ENCODE data around the gene USP13. TPM values are rescaled to one million over a fixed set of nuclear protein-coding genes. Genes with fewer than 3 reads are reported as not detected.

Gene USP13
- total and polyA plus RNA-seq, 10 of the 15 experiments (the other 5 are each of a cell fraction or from before 2014, with no cell fraction given), result 3.2 to 20.8 (median 9.0) TPM

- Histone ChIP-seq H2AFZ (ENCODE audit: control insufficient read depth, low read depth, low read length) (no peak overlapping the region), H3K4me2 (ENCODE audit: control insufficient read depth, insufficient read depth) (no peak overlapping the region), H3K27me3 (replicated peaks in 1 of 2; ENCODE audit: control insufficient read depth in 2 of 2, insufficient read depth in 2 of 2, low read length in 1 of 2) (no peaks in the 10 kb centered on the region), H3K9ac (ENCODE audit: control insufficient read depth, insufficient read depth, low read length) (no peak overlapping the region), H3K36me3 (ENCODE audit: control insufficient read depth in 2 of 2, insufficient read depth in 2 of 2, low read length in 1 of 2) (no peaks in the 10 kb centered on the region), H3K79me2 (ENCODE audit: control insufficient read depth, insufficient read depth, low read length) (no peaks in the 10 kb centered on the region), H3K9me3 (replicated peaks; ENCODE audit: control insufficient read depth, insufficient read depth, low read length) (no peaks in the 10 kb centered on the region), H3K4me3 (no peak overlapping the region), H4K20me1 (ENCODE audit: control insufficient read depth, insufficient read depth) (no peaks in the 10 kb centered on the region), H3K27ac (ENCODE audit: control insufficient read depth, insufficient read depth) (no peak overlapping the region), H3K4me1 (ENCODE audit: control insufficient read depth, insufficient read depth, low read length) (no peaks in the 10 kb centered on the region)
- ATAC-seq (no peak), DNase-seq (ENCODE audit: low read depth, low spot score) (no peak), FAIRE-seq (no peak)
- TF ChIP-seq IKZF1 (conservative IDR thresholded peaks at IDR 0.05) (no peak), SUZ12 (IDR thresholded peaks at IDR 0.05; ENCODE audit: unreplicated experiment) (no peak), SMARCA5 (IDR thresholded peaks at IDR 0.05) (no peak), EED (IDR thresholded peaks at IDR 0.05; ENCODE audit: low read depth) (no peak), NKRF (conservative IDR thresholded peaks at IDR 0.05) (no peak), CBFB (IDR thresholded peaks at IDR 0.05; ENCODE audit: low read depth) (no peak), SP1 (IDR thresholded peaks at IDR 0.05; ENCODE audit: low read depth, low read length) (no peak), RAD21 (IDR thresholded peaks at IDR 0.05; ENCODE audit: insufficient read depth, low read depth, low read length) (no peak), RAD51 (IDR thresholded peaks at IDR 0.05) (no peak), RB1 (IDR thresholded peaks at IDR 0.05; ENCODE audit: borderline replicate concordance) (no peak), EZH2 (IDR thresholded peaks at IDR 0.05; ENCODE audit: borderline replicate concordance, control insufficient read depth, low read depth, low read length) (no peak), TAF1 (IDR thresholded peaks at IDR 0.05; ENCODE audit: borderline replicate concordance, low read depth, low read length) (no peak), ATF7 (IDR thresholded peaks at IDR 0.05; ENCODE audit: low read depth) (no peak), FOS (IDR thresholded peaks at IDR 0.05; ENCODE audit: borderline replicate concordance, extremely low read depth, insufficient read length) (no peak), BCLAF1 (IDR thresholded peaks at IDR 0.05) (no peak), GABPA (IDR thresholded peaks at IDR 0.05; ENCODE audit: low read depth) (no peak), SREBF2 (IDR thresholded peaks at IDR 0.05; ENCODE audit: low read length) (no peak), NFXL1 (IDR thresholded peaks at IDR 0.05; ENCODE audit: borderline replicate concordance) (no peak)
- intact Hi-C loops (cut with micrococcal nuclease; ENCODE audit: unreplicated experiment), result no loop called here
- SMC1A ChIA-PET (ENCODE audit: uncharacterized antibody, unreplicated experiment), result no interaction called here
- POLR2A ChIA-PET, result no interaction called here
- CTCF ChIA-PET, result interaction anchor here (1.3 kb wide), 1 partner anchor 10 kb away, joined by 4 read pairs; no protein-coding TSS in a partner anchor
- WGBS (ENCODE audit: insufficient coverage, insufficient replicate concordance, low lambda C conversion rate, missing lambda C conversion rate), result 35% methylated on average over 4 of the region's 4 CpGs
- in situ Hi-C loops (cut with MboI), result no loop called here
- RAD21 ChIA-PET (ENCODE audit: unreplicated experiment), result interaction anchor here (1.4 kb wide), 1 partner anchor 793 kb away, joined by 3 read pairs; no protein-coding TSS in a partner anchor
- no TSS peak for BruUV-seq (replicated peaks)
These were observed 149.0 kb downstream of the USP13 start for GRCh38 chr3:179801856-179802255.
